C4-2B (cell line): ENCODE data around the gene ELANE.

Experiments used
- CTCF ChIP-seq: fragments of 450-650 bp; conservative IDR thresholded peaks from 2 replicates; pipeline ENCODE4 v1.5.1; 2017; ENCODE audit warnings: mild to moderate bottlenecking
- ZFX ChIP-seq: fragments of 450-650 bp; IDR thresholded peaks from 2 replicates; pipeline ENCODE4 v1.6.1; 2017

- TF ChIP-seq CTCF (no peak), ZFX (no peak)
Observed at GRCh38 chr19:805600-806550, 46.2 kb upstream of the ELANE start.
